ENCODE measurements around the gene TKFC. TPM values are rescaled to one million over a fixed set of nuclear protein-coding genes. Genes with fewer than 3 reads are reported as not detected.

The TKFC gene
- total RNA-seq, 4 donors from 2014 or later = 16.0 to 24.5 (median 20.0) TPM

GRCh38 chr11:61345170-61345610 lies 12.2 kb downstream of the TKFC start:
- TF ChIP-seq CTCF (IDR thresholded peaks at IDR 0.05) = no peak
- ATAC-seq (ENCODE audit: low FRiP score) = no peak
- DNase-seq (ENCODE audit: low spot score) = no peak

GRCh38 chr11:61345954-61346843 lies 13.2 kb downstream of the TKFC start:
- ATAC-seq (ENCODE audit: low FRiP score) = no peak
- no peak for TF ChIP-seq CTCF (IDR thresholded peaks at IDR 0.05)
- no peak for DNase-seq (ENCODE audit: low spot score)

GRCh38 chr11:61347916-61348461 lies 15.0 kb downstream of the TKFC start:
- no peak for TF ChIP-seq CTCF (IDR thresholded peaks at IDR 0.05)
- no peak for DNase-seq (ENCODE audit: low spot score)
- ATAC-seq (ENCODE audit: low FRiP score) = peak; percentile 39

- TF ChIP-seq CTCF (IDR thresholded peaks at IDR 0.05) = no peak
- no peak for DNase-seq (ENCODE audit: low spot score)
Observed at GRCh38 chr11:61349189-61349751, 16.2 kb downstream of the TKFC start.

GRCh38 chr11:61349916-61350315 lies 16.9 kb downstream of the TKFC start:
- no peak for DNase-seq (ENCODE audit: low spot score)
- no peak for ATAC-seq (ENCODE audit: low FRiP score)
- TF ChIP-seq CTCF (IDR thresholded peaks at IDR 0.05) = no peak

More at GRCh38 chr11:61349189-61349751, 16.2 kb downstream of the TKFC start:
- no peak for ATAC-seq (ENCODE audit: low FRiP score)

- no peak for TF ChIP-seq CTCF (IDR thresholded peaks at IDR 0.05)
- ATAC-seq (ENCODE audit: low FRiP score) = no peak
- no peak for DNase-seq (ENCODE audit: low spot score)
Observed at GRCh38 chr11:61350336-61350735, 17.3 kb downstream of the TKFC start.
